Loucy (cell line): ENCODE measurements around the gene PLPP1.

Experiments used
- H2AFZ ChIP-seq: fragments of 200-600 bp; sonication (generic); 2 replicates; pipeline ENCODE4 v1.6.0; 2016; ENCODE audit warnings: antibody characterized with exemption, mild to moderate bottlenecking, low read length, moderate library complexity
- H3F3A ChIP-seq: fragments of 200-600 bp; 2 replicates; pipeline ENCODE4 v1.6.0; 2016; ENCODE audit warnings: antibody characterized with exemption, low read depth, mild to moderate bottlenecking
- H3K27me3 ChIP-seq: fragments of 200-600 bp; sonication (generic); 2 replicates; pipeline ENCODE4 v1.6.1; 2014; ENCODE audit warnings: low read length, mild to moderate bottlenecking; ENCODE audit not compliant: insufficient read depth, poor library complexity, severe bottlenecking
- H3K36me3 ChIP-seq: fragments of 200-600 bp; sonication (generic); 2 replicates; pipeline ENCODE4 v1.6.1; 2016; ENCODE audit warnings: low read length; ENCODE audit not compliant: insufficient read depth
- H3K4me1 ChIP-seq: fragments of 200-600 bp; sonication (generic); 2 replicates; pipeline ENCODE4 v1.5.1; 2014; ENCODE audit warnings: low read length, mild to moderate bottlenecking; ENCODE audit not compliant: insufficient read depth, poor library complexity, severe bottlenecking
- H3K4me2 ChIP-seq: fragments of 200-600 bp; sonication (generic); 2 replicates; pipeline ENCODE4 v1.6.0; 2014; ENCODE audit warnings: antibody characterized with exemption, low read length, low read depth, mild to moderate bottlenecking; ENCODE audit not compliant: poor library complexity, severe bottlenecking
- H3K4me3 ChIP-seq: fragments of 200-600 bp; sonication (generic); 2 replicates; pipeline ENCODE4 v1.5.1; 2014; ENCODE audit warnings: low read length, mild to moderate bottlenecking, mixed read lengths; ENCODE audit not compliant: poor library complexity, severe bottlenecking
- H3K79me2 ChIP-seq: fragments of 200-600 bp; sonication (generic); 2 replicates; pipeline ENCODE4 v1.6.1; 2014; ENCODE audit warnings: low read length; ENCODE audit not compliant: insufficient read depth
- H3K9ac ChIP-seq: fragments of 200-600 bp; sonication (generic); 2 replicates; pipeline ENCODE4 v1.6.0; 2014; ENCODE audit warnings: mild to moderate bottlenecking, low read depth, low read length, moderate library complexity; ENCODE audit not compliant: poor library complexity, severe bottlenecking
- H3K9me2 ChIP-seq: fragments of 200-600 bp; sonication (generic); replicated peaks from 2 replicates; pipeline ENCODE4 v1.6.1; 2016; ENCODE audit warnings: low read depth, low read length, mixed read lengths
- H3K9me3 ChIP-seq: fragments of 200-600 bp; sonication (generic); 2 replicates; pipeline ENCODE4 v1.6.1; 2014; ENCODE audit warnings: mild to moderate bottlenecking, antibody characterized with exemption, low read length, low read depth; ENCODE audit not compliant: insufficient read depth
- H4K20me1 ChIP-seq: fragments of 200-600 bp; sonication (generic); 2 replicates; pipeline ENCODE4 v1.6.0; 2014; ENCODE audit warnings: antibody characterized with exemption, low read length, mild to moderate bottlenecking; ENCODE audit not compliant: insufficient read depth, poor library complexity, severe bottlenecking
- EZH2phosphoT487 ChIP-seq: fragments of 200-600 bp; IDR thresholded peaks from 2 replicates; pipeline ENCODE4 v1.6.1; 2018; ENCODE audit warnings: antibody characterized with exemption, mild to moderate bottlenecking, moderate library complexity, borderline replicate concordance
- TF ChIP-seq, protein P1 (sequence below): fragments of 200-600 bp; sonication (generic); conservative IDR thresholded peaks from 2 replicates; pipeline ENCODE4 v1.5.1; 2014; ENCODE audit warnings: mild to moderate bottlenecking, antibody characterized with exemption, low read length

The PLPP1 gene

DNA sequence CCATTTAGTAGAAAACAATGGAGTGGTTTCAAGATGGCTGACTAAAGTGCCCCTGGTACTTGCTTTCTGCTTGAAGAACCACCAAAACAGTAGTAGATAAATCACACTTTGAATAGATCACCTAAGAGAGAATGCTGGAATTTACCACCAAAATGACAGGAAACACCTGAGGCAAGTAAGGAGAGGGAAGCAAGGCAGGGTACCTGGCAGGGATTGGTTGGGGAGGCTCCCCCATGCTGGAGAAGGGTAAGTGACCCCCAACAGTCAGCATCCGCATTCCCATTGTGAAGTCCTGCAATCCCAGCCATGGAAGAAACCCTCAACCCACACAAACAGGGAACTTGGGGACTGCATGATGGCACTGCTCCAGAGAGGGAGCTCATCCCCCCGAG lies 105.5 kb downstream of the PLPP1 start:
- Histone ChIP-seq H3K27me3 (no peaks in the 10 kb centered on the region), H3K79me2 (no peaks in the 10 kb centered on the region), H4K20me1 (no peaks in the 10 kb centered on the region), H3K4me1 (no peaks in the 10 kb centered on the region), H3K4me3 (no peak overlapping the region), H3F3A (no peaks in the 10 kb centered on the region), H3K4me2 (no peak overlapping the region), H2AFZ (no peak overlapping the region), H3K9ac (no peak overlapping the region), H3K9me2 (no peaks in the 10 kb centered on the region), H3K9me3 (no peaks in the 10 kb centered on the region), H3K36me3 (peaks cover 62% of the 10 kb centered on the region)
- TF ChIP-seq, protein P1, sequence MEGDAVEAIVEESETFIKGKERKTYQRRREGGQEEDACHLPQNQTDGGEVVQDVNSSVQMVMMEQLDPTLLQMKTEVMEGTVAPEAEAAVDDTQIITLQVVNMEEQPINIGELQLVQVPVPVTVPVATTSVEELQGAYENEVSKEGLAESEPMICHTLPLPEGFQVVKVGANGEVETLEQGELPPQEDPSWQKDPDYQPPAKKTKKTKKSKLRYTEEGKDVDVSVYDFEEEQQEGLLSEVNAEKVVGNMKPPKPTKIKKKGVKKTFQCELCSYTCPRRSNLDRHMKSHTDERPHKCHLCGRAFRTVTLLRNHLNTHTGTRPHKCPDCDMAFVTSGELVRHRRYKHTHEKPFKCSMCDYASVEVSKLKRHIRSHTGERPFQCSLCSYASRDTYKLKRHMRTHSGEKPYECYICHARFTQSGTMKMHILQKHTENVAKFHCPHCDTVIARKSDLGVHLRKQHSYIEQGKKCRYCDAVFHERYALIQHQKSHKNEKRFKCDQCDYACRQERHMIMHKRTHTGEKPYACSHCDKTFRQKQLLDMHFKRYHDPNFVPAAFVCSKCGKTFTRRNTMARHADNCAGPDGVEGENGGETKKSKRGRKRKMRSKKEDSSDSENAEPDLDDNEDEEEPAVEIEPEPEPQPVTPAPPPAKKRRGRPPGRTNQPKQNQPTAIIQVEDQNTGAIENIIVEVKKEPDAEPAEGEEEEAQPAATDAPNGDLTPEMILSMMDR = no peak
- TF ChIP-seq EZH2phosphoT487 = no peak

DNA sequence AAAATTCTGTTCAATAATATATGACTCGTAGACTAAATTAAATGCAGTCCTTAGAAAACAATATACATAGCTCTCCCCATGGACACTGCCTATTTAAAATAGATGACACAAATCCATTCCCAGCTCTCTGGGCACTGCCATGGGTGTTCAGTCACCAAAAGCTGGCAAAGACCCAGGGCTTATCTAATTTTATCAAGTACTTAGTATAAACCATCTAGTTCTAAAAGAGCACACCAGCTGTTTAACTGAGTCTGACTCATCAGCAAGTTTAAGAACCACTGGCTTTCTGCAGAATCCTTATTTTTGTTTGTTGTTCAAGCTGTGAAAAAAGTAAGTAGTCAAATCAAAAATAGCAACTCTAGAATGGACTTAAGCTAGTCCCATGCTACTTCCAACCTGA lies 107.6 kb downstream of the PLPP1 start:
- no peaks in the 10 kb centered on the region for H4K20me1 ChIP-seq
- H3K4me3 ChIP-seq = no peak overlapping the region
- no peaks in the 10 kb centered on the region for H3F3A ChIP-seq
- no peaks in the 10 kb centered on the region for H3K27me3 ChIP-seq
- H3K9me3 ChIP-seq = no peaks in the 10 kb centered on the region
- no peak overlapping the region for H3K4me2 ChIP-seq
- H3K9ac ChIP-seq = no peak overlapping the region
- no peaks in the 10 kb centered on the region for H3K79me2 ChIP-seq
- no peak overlapping the region for H2AFZ ChIP-seq
- no peaks in the 10 kb centered on the region for H3K9me2 ChIP-seq
- TF ChIP-seq, protein P1 = no peak
- TF ChIP-seq EZH2phosphoT487 = no peak
- H3K4me1 ChIP-seq = no peaks in the 10 kb centered on the region
- H3K36me3 ChIP-seq = peaks cover 80% of the 10 kb centered on the region

DNA sequence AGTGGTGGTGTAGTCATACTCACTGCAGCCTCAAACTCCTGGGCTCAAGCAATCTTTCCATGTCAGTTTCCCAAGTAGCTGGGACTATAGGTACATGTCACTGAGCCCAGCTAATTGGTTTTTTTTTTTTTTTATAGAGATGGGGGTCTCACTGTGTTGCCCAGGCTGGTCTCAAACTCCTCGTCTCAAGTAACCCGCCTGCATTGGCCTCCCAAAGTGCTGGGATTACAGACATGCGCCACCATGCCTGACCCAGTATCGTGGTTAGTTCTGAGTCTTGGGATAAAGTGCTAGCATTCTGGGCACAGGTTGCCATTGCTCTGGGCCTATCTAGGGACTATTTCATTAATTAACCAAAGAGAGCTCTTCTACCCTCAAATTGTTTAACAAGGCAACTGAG lies 108.3 kb downstream of the PLPP1 start:
- H3K27me3 ChIP-seq = no peaks in the 10 kb centered on the region
- H3K9me2 ChIP-seq = no peaks in the 10 kb centered on the region
- TF ChIP-seq, protein P1 = no peak
- no peak for TF ChIP-seq EZH2phosphoT487
- H4K20me1 ChIP-seq = no peaks in the 10 kb centered on the region
- H3K9me3 ChIP-seq = no peaks in the 10 kb centered on the region
- H3K9ac ChIP-seq = no peak overlapping the region
- H3K79me2 ChIP-seq = no peaks in the 10 kb centered on the region
- no peak overlapping the region for H3K4me3 ChIP-seq
- H3K4me1 ChIP-seq = no peaks in the 10 kb centered on the region
- H3F3A ChIP-seq = no peaks in the 10 kb centered on the region
- H3K4me2 ChIP-seq = no peak overlapping the region
- H3K36me3 ChIP-seq = peaks cover 84% of the 10 kb centered on the region
- H2AFZ ChIP-seq = no peak overlapping the region
